GM12878 (cell line): ENCODE results near the gene KCNN3. TPM values are rescaled to one million over a fixed set of nuclear protein-coding genes. Genes with fewer than 3 reads are reported as not detected.

Experiments
- CBX3 ChIP-seq: fragments of 200-600 bp; sonication (generic); IDR thresholded peaks from 2 replicates; pipeline ENCODE4 v1.6.1; 2016; ENCODE audit warnings: low read depth, borderline replicate concordance
- CEBPZ ChIP-seq: fragments of 150-350 bp; IDR thresholded peaks from 2 replicates; pipeline ENCODE4 v1.6.1; 2016; ENCODE audit warnings: low read depth, low read length
- CHD2 ChIP-seq: IDR thresholded peaks from 2 replicates; pipeline ENCODE4 v1.6.1; 2011; ENCODE audit warnings: low read depth, low read length, improper control_type of control experiment, borderline replicate concordance
- CUX1 ChIP-seq: IDR thresholded peaks from 2 replicates; pipeline ENCODE4 v1.6.1; 2012; ENCODE audit warnings: improper control_type of control experiment, low read depth, low read length; ENCODE audit not compliant: insufficient replicate concordance
- GABPA ChIP-seq: IDR thresholded peaks from 2 replicates; pipeline ENCODE4 v1.6.1; 2014; ENCODE audit warnings: antibody characterized with exemption, low read depth, mild to moderate bottlenecking, inconsistent platforms
- ZNF217 ChIP-seq: fragments of 450-650 bp; IDR thresholded peaks from 2 replicates; pipeline ENCODE4 v1.6.1; 2017; ENCODE audit warnings: antibody characterized with exemption, mild to moderate bottlenecking
- polyA plus RNA-seq, 11 experiments: library from polyadenylated mRNA; depleted of rRNA in 4 of 11; unstranded in 6 of 11; stranded (reverse) in 5 of 11; fragments of >200 nt; fragmentation: Nextera tagmentation in 4 of 11; fragmentation: Illumina TruSeq in 1 of 11; extraction: Ambion mirVana in 4 of 11; extraction: Trizol in 1 of 11; gene quantifications; 1 replicate in 1 of 11; 2 replicates in 10 of 11; pipeline versions ENCODE4 v1.2.1 to v1.2.3, GENCODE V29; 2011 to 2016; ENCODE audit warnings: inconsistent platforms in 2 of 11, missing spikeins in 2 of 11, low read depth in 1 of 11
- total RNA-seq, 4 experiments: library from RNA; depleted of rRNA in 3 of 4; stranded (reverse); fragments of >200 nt in 3 of 4; fragmentation: Illumina TruSeq in 1 of 4; extraction: Trizol in 1 of 4; gene quantifications; 2 replicates each; pipeline versions ENCODE4 v1.2.1 to v1.2.3, GENCODE V29; 2013 to 2021

KCNN3 gene
- total and polyA plus RNA-seq, 10 of the 15 experiments (the other 5 are each of a cell fraction or from before 2014, with no cell fraction given), result 3.5 to 26.4 (median 14.9) TPM

GRCh38 chr1:154712166-154712810 lies 157.8 kb downstream of the KCNN3 start (continued):
- TF ChIP-seq CUX1 (no peak), GABPA (no peak), CEBPZ (no peak), ZNF217 (no peak), CBX3 (no peak), CHD2 (no peak)
- TF ChIP-seq, all 136 proteins: peak for 0
